OCI-LY7 (cell line): ENCODE data around the gene SRXN1.

ENCODE experiments used
- EZH2phosphoT487 ChIP-seq: fragments of 200-600 bp; sonication (generic); IDR thresholded peaks from 2 replicates; pipeline ENCODE4 v1.6.1; 2018; ENCODE audit warnings: low read depth, borderline replicate concordance, mild to moderate bottlenecking, mixed run types, antibody characterized with exemption, low read length, moderate library complexity, mixed read lengths
- TF ChIP-seq, protein P1 (sequence below): fragments of 200-600 bp; sonication (generic); conservative IDR thresholded peaks from 2 replicates; pipeline ENCODE4 v1.5.1; 2014; ENCODE audit warnings: mild to moderate bottlenecking, antibody characterized with exemption, low read length, moderate library complexity, mixed read lengths

DNA sequence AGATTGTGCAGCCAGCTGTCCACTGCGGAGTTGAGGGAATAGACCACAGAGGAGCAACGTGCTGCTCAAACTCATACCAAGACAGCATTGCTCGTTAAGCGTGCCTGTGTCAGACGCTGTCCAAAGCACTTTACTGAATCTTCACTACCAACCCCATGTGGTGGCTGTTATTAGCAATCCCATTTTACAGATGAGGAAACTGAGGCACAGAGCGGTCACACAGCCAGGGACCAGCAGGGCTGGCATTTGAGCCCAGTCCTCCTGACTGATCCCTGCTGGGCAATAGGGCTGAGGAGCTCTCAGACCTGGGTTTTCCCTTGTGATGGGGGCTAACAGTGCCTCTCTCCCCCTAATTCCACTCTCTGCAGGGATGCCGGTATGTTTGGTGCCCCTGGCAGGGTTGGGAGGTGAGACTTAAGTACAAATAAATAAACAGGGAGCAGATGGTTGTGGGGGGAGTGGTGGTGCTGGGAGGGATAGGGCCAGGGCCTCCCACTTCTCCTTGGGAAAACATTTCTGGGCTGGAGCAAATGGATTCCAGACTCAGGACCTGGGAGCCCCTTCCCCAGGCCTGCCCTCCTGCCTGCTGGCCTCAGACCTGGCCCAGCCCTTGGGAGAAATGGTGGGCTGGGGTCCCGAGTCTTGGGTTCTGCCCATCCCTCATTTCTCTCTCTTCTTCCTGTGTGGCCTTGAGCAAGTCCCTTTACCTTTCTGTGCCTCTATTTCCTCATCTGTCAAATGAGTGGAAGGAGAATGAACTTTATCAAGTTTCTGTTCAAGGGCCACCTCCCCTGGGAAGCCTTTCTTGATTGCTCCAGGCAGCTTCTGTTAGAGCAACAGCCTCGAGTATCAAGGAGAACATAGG is 17.7 kb downstream of the SRXN1 start:
- TF ChIP-seq, protein P1, sequence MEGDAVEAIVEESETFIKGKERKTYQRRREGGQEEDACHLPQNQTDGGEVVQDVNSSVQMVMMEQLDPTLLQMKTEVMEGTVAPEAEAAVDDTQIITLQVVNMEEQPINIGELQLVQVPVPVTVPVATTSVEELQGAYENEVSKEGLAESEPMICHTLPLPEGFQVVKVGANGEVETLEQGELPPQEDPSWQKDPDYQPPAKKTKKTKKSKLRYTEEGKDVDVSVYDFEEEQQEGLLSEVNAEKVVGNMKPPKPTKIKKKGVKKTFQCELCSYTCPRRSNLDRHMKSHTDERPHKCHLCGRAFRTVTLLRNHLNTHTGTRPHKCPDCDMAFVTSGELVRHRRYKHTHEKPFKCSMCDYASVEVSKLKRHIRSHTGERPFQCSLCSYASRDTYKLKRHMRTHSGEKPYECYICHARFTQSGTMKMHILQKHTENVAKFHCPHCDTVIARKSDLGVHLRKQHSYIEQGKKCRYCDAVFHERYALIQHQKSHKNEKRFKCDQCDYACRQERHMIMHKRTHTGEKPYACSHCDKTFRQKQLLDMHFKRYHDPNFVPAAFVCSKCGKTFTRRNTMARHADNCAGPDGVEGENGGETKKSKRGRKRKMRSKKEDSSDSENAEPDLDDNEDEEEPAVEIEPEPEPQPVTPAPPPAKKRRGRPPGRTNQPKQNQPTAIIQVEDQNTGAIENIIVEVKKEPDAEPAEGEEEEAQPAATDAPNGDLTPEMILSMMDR, result no peak
- TF ChIP-seq EZH2phosphoT487, result no peak
